ENCODE results near the gene MKNK2. TPM values are rescaled to one million over a fixed set of nuclear protein-coding genes. Genes with fewer than 3 reads are reported as not detected.

The MKNK2 gene
- total and polyA plus RNA-seq, 2 of the 13 experiments (the other 11 are each of a cell fraction or from before 2014, with no cell fraction given), result 44.9 to 112 TPM

DNA sequence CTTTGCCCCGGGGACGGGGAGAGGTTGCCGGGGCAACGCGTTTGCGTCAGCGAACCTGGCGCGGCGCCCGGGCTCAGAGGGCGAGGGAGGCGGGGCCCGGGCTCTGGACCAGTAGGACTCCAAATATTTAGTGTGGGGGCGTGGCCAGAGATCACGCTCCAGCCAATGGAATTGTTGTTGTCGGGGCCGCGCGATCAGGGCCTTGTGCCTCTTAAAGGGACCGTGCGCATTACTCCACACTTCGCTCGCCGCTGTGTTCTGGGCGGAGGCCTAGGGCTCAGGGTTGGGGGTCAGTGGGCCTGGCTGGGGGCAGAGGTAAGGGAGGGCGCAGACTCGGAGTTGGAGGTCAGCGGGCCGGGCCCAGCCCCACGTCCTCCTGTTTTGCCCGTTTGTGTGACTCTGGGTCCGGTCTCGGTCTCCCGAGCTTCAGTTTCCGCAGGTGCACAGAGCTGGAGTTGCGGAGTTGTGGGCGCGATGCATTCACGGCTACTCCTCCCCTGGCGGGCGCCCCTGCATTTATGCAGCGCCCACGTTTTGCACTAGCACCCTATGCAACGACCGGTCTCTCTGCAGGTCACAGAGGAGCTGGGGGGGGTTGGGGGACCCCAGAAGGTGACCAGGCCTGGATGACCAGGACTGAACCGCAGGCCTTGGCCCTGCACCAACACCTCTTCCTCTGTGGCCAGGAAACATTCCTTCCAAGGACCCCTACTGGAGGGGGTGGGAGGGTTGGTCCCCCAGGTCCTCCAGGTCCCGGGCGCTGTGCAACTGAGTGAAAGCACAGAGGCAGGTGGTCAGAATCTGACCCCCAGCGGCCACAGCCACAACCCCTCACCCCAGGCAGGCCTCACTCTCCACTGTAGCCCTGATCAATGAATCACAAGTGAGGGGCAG lies 10.7 kb upstream of the MKNK2 start (continued):
- TF ChIP-seq MIER3 (CRISPR knock-in tag; IDR thresholded peaks at IDR 0.05; ENCODE audit: borderline replicate concordance), result no peak
- TF ChIP-seq HOXA3 (CRISPR knock-in tag; IDR thresholded peaks at IDR 0.05), result peak; percentile 34; the same call in 1 of the 2 replicates
- TF ChIP-seq KAT7 (CRISPR knock-in tag; IDR thresholded peaks at IDR 0.05; ENCODE audit: borderline replicate concordance), result peak; percentile 31; the same call in 1 of the 2 replicates
- TF ChIP-seq, protein P1, sequence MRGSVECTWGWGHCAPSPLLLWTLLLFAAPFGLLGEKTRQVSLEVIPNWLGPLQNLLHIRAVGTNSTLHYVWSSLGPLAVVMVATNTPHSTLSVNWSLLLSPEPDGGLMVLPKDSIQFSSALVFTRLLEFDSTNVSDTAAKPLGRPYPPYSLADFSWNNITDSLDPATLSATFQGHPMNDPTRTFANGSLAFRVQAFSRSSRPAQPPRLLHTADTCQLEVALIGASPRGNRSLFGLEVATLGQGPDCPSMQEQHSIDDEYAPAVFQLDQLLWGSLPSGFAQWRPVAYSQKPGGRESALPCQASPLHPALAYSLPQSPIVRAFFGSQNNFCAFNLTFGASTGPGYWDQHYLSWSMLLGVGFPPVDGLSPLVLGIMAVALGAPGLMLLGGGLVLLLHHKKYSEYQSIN (CRISPR knock-in tag; IDR thresholded peaks at IDR 0.05; ENCODE audit: borderline replicate concordance), result no peak
- TF ChIP-seq ZNF382 (CRISPR knock-in tag; IDR thresholded peaks at IDR 0.05; ENCODE audit: borderline replicate concordance), result no peak
- TF ChIP-seq ISX (CRISPR knock-in tag; conservative IDR thresholded peaks at IDR 0.05), result no peak
- TF ChIP-seq, protein P2, sequence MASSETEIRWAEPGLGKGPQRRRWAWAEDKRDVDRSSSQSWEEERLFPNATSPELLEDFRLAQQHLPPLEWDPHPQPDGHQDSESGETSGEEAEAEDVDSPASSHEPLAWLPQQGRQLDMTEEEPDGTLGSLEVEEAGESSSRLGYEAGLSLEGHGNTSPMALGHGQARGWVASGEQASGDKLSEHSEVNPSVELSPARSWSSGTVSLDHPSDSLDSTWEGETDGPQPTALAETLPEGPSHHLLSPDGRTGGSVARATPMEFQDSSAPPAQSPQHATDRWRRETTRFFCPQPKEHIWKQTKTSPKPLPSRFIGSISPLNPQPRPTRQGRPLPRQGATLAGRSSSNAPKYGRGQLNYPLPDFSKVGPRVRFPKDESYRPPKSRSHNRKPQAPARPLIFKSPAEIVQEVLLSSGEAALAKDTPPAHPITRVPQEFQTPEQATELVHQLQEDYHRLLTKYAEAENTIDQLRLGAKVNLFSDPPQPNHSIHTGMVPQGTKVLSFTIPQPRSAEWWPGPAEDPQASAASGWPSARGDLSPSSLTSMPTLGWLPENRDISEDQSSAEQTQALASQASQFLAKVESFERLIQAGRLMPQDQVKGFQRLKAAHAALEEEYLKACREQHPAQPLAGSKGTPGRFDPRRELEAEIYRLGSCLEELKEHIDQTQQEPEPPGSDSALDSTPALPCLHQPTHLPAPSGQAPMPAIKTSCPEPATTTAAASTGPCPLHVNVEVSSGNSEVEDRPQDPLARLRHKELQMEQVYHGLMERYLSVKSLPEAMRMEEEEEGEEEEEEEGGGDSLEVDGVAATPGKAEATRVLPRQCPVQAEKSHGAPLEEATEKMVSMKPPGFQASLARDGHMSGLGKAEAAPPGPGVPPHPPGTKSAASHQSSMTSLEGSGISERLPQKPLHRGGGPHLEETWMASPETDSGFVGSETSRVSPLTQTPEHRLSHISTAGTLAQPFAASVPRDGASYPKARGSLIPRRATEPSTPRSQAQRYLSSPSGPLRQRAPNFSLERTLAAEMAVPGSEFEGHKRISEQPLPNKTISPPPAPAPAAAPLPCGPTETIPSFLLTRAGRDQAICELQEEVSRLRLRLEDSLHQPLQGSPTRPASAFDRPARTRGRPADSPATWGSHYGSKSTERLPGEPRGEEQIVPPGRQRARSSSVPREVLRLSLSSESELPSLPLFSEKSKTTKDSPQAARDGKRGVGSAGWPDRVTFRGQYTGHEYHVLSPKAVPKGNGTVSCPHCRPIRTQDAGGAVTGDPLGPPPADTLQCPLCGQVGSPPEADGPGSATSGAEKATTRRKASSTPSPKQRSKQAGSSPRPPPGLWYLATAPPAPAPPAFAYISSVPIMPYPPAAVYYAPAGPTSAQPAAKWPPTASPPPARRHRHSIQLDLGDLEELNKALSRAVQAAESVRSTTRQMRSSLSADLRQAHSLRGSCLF (CRISPR knock-in tag; IDR thresholded peaks at IDR 0.05; ENCODE audit: borderline replicate concordance), result no peak
- TF ChIP-seq, protein P3, sequence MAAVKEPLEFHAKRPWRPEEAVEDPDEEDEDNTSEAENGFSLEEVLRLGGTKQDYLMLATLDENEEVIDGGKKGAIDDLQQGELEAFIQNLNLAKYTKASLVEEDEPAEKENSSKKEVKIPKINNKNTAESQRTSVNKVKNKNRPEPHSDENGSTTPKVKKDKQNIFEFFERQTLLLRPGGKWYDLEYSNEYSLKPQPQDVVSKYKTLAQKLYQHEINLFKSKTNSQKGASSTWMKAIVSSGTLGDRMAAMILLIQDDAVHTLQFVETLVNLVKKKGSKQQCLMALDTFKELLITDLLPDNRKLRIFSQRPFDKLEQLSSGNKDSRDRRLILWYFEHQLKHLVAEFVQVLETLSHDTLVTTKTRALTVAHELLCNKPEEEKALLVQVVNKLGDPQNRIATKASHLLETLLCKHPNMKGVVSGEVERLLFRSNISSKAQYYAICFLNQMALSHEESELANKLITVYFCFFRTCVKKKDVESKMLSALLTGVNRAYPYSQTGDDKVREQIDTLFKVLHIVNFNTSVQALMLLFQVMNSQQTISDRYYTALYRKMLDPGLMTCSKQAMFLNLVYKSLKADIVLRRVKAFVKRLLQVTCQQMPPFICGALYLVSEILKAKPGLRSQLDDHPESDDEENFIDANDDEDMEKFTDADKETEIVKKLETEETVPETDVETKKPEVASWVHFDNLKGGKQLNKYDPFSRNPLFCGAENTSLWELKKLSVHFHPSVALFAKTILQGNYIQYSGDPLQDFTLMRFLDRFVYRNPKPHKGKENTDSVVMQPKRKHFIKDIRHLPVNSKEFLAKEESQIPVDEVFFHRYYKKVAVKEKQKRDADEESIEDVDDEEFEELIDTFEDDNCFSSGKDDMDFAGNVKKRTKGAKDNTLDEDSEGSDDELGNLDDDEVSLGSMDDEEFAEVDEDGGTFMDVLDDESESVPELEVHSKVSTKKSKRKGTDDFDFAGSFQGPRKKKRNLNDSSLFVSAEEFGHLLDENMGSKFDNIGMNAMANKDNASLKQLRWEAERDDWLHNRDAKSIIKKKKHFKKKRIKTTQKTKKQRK (IDR thresholded peaks at IDR 0.05; ENCODE audit: low read length), result no peak
- 0 out of 2 replicates have a peak, but pooled peaks have one; percentile 30 for TF ChIP-seq HNRNPL (IDR thresholded peaks at IDR 0.05; ENCODE audit: low read depth, low read length)
- peak; percentile 43; the same call in 1 of the 2 replicates for TF ChIP-seq FOXC1 (CRISPR knock-in tag; IDR thresholded peaks at IDR 0.05; ENCODE audit: borderline replicate concordance)
- TF ChIP-seq SNAPC2 (CRISPR knock-in tag; IDR thresholded peaks at IDR 0.05), result 0 out of 2 replicates have a peak, but pooled peaks have one; percentile 61
- 0 out of 2 replicates have a peak, but pooled peaks have one; percentile 23 for TF ChIP-seq FOSL2 (CRISPR knock-in tag; IDR thresholded peaks at IDR 0.05)
- TF ChIP-seq ZBTB7A (CRISPR knock-in tag; IDR thresholded peaks at IDR 0.05), result peak; percentile 42; the same call in 1 of the 2 replicates
- TF ChIP-seq, protein P4, sequence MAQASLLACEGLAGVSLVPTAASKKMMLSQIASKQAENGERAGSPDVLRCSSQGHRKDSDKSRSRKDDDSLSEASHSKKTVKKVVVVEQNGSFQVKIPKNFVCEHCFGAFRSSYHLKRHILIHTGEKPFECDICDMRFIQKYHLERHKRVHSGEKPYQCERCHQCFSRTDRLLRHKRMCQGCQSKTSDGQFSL (CRISPR knock-in tag; IDR thresholded peaks at IDR 0.05), result peak; percentile 30
- peak; percentile 84 for TF ChIP-seq NFYB (CRISPR knock-in tag; IDR thresholded peaks at IDR 0.05)
- no peak for TF ChIP-seq MTA1 (CRISPR knock-in tag; IDR thresholded peaks at IDR 0.05; ENCODE audit: borderline replicate concordance)
- TF ChIP-seq FOSL1 (CRISPR knock-in tag; IDR thresholded peaks at IDR 0.05; ENCODE audit: borderline replicate concordance), result no peak
- no peak for TF ChIP-seq ZNF839 (CRISPR knock-in tag; IDR thresholded peaks at IDR 0.05; ENCODE audit: borderline replicate concordance)
- TF ChIP-seq ZNF558 (CRISPR knock-in tag; IDR thresholded peaks at IDR 0.05; ENCODE audit: borderline replicate concordance), result no peak

Measured in HepG2 (cell line).